Spleen (tissue), 11 donors: ENCODE measurements around the gene PROB1. TPM values are rescaled to one million over a fixed set of nuclear protein-coding genes. Genes with fewer than 3 reads are reported as not detected.
"Not testable (repeated sequence)": the region's sequence is repeated elsewhere in the genome, so short reads cannot be mapped to it uniquely, and the experiment has no call there.

Source experiments
- DNase-seq: peaks from one replicate; pipeline ENCODE4 v3.0.0-alpha.2; 2020
- H3K27ac ChIP-seq, 8 donors: fragments of 200-600 bp; sonication (generic) in 7 of 8; 1 replicate in 4 of 8; 2 replicates in 4 of 8; pipeline versions ENCODE4 v1.5.0 to v1.8.0; 2016 to 2021; ENCODE audit warnings: inconsistent platforms in 4 of 8, mild to moderate bottlenecking in 4 of 8, moderate library complexity in 1 of 8
- H3K27me3 ChIP-seq, 7 donors: fragments of 200-600 bp; sonication (generic) in 6 of 7; replicated peaks in 1 of 7; 1 replicate in 4 of 7; 2 replicates in 3 of 7; pipeline versions ENCODE4 v1.5.0 to v1.8.0; 2016 to 2021; ENCODE audit warnings: inconsistent platforms in 3 of 7, mild to moderate bottlenecking in 1 of 7
- H3K36me3 ChIP-seq, 6 donors: fragments of 200-600 bp; sonication (generic) in 5 of 6; 1 replicate in 4 of 6; 2 replicates in 2 of 6; pipeline versions ENCODE4 v1.5.0 to v1.8.0; 2016 to 2021; ENCODE audit warnings: inconsistent platforms in 2 of 6
- H3K4me1 ChIP-seq, 6 donors: fragments of 200-600 bp; sonication (generic) in 5 of 6; 1 replicate in 3 of 6; 2 replicates in 3 of 6; pipeline versions ENCODE4 v1.5.0 to v1.8.0; 2016 to 2021; ENCODE audit warnings: inconsistent platforms in 3 of 6
- H3K4me3 ChIP-seq, 8 donors: fragments of 200-600 bp; sonication (generic) in 7 of 8; 1 replicate in 4 of 8; 2 replicates in 4 of 8; pipeline versions ENCODE4 v1.5.0 to v1.8.0; 2016 to 2021; ENCODE audit warnings: inconsistent platforms in 4 of 8, mild to moderate bottlenecking in 4 of 8, moderate library complexity in 2 of 8
- H3K9me3 ChIP-seq, 8 donors: fragments of 200-600 bp; sonication (generic) in 7 of 8; 1 replicate in 4 of 8; 2 replicates in 4 of 8; pipeline versions ENCODE4 v1.5.0 to v1.8.0; 2016 to 2021; ENCODE audit warnings: inconsistent platforms in 4 of 8
- CTCF ChIP-seq, 11 experiments: fragments of 200-600 bp in 7 of 11; fragments of 450-650 bp in 4 of 11; sonication (generic) in 4 of 11; IDR thresholded peaks in 8 of 11; conservative IDR thresholded peaks in 3 of 11; 1 replicate in 7 of 11; 2 replicates in 4 of 11; pipeline versions ENCODE4 v1.4.0 to v1.8.0; 2016 to 2021; ENCODE audit warnings: antibody characterized with exemption in 11 of 11, inconsistent platforms in 4 of 11, mild to moderate bottlenecking in 1 of 11
- POLR2A ChIP-seq, 3 donors: fragments of 450-650 bp; IDR thresholded peaks; one replicate each; pipeline ENCODE4 v1.5.1; 2017; ENCODE audit warnings: antibody characterized with exemption in 3 of 3, mild to moderate bottlenecking in 1 of 3
- POLR2AphosphoS5 ChIP-seq, 3 donors: sonication (generic); formaldehyde crosslinking; IDR thresholded peaks; one replicate each; pipeline ENCODE4 v1.5.1; 2017; ENCODE audit warnings: antibody characterized with exemption in 3 of 3
- WGBS, 5 donors: extraction: QIAGEN DNeasy Blood & Tissue Kit in 3 of 5; methylation state at CpG; one replicate each; pipeline versions ENCODE4 v1.1.5 to v1.1.7; 2013 to 2018; 5-methylcytosine and 5-hydroxymethylcytosine counted together
- intact Hi-C: fragments of 100-400 bp; cut with DNase I; formaldehyde crosslinking; loops from one replicate; pipeline ENCODE4 v1.15.0; 2023; ENCODE audit warnings: low total_unique reads
- polyA plus RNA-seq, 3 donors: library from polyadenylated mRNA; stranded (reverse); fragments of 200-250 nt; gene quantifications; one replicate each; pipeline ENCODE4 v1.2.1, GENCODE V29; 2013
- total RNA-seq, 7 donors: library from RNA; depleted of rRNA in 3 of 7; stranded (reverse); fragments of >200 nt in 3 of 7; fragmentation: NEBNext Ultra II Directional in 4 of 7; extraction: Animal tissue kit (Norgen Biotek cat#: 25700) in 4 of 7; gene quantifications; one replicate each; pipeline versions ENCODE4 v1.1.0 to v1.2.1, GENCODE V29; 2016 to 2021
- donor health status: healthy with polysubstance abuse.
- donor health status: DM: no; HTN: no; CAD: no; lungs with moderate emphysema.
- donor health status: DM: no; HTN: no; CAD: no.
- donor health status: Bipolar disorder and iron deficiency.
- donor health status: healthy.
- donor health status: DM: no; HTN: no; CAD: no.
- donor health status: DM: yes; HTN: yes; CAD: no.

The PROB1 gene
- total and polyA plus RNA-seq, 10 donors: 0.33 to 3.2 (median 1.6) TPM

- TF ChIP-seq POLR2A (IDR thresholded peaks at IDR 0.05): no peak
- TF ChIP-seq POLR2AphosphoS5 (IDR thresholded peaks at IDR 0.05): no peak
- no peak for TF ChIP-seq CTCF (IDR thresholded peaks at IDR 0.05 in 8 of 11, conservative IDR thresholded peaks at IDR 0.05 in 3 of 11)
- Histone ChIP-seq H3K36me3 (peaks cover 0 to 6% (median 0%) of the 10 kb centered on the region in 6 donors), H3K27me3 (no peaks in the 10 kb centered on the region), H3K4me1 (peaks cover 3 to 44% (median 20%) of the 10 kb centered on the region in 6 donors), H3K4me3 (no peak overlapping the region), H3K9me3 (no peaks in the 10 kb centered on the region), H3K27ac (no peak overlapping the region)
- intact Hi-C loops: no loop called here
- 93 to 97% (median 95%) methylated on average over 6 of the region's 6 CpGs for WGBS, 5 donors
- DNase-seq: no peak
Observed at GRCh38 chr5:139413153-139413552, 18.2 kb upstream of the PROB1 start.

- Histone ChIP-seq H3K4me3 (no peak overlapping the region), H3K27me3 (no peaks in the 10 kb centered on the region), H3K4me1 (peaks cover 0 to 38% (median 17%) of the 10 kb centered on the region in 6 donors), H3K27ac (no peak overlapping the region), H3K9me3 (no peaks in the 10 kb centered on the region), H3K36me3 (no peaks in the 10 kb centered on the region)
- intact Hi-C loops: no loop called here
- TF ChIP-seq POLR2AphosphoS5 (IDR thresholded peaks at IDR 0.05): no peak
- no peak for TF ChIP-seq POLR2A (IDR thresholded peaks at IDR 0.05)
- no peak for TF ChIP-seq CTCF (IDR thresholded peaks at IDR 0.05 in 8 of 11, conservative IDR thresholded peaks at IDR 0.05 in 3 of 11)
- no peak for DNase-seq
- 91 to 95% (median 92%) methylated on average over 17 of the region's 17 CpGs for WGBS, 5 donors
Observed at GRCh38 chr5:139410993-139411828, 16.3 kb upstream of the PROB1 start.

- intact Hi-C loops: no loop called here
- Histone ChIP-seq H3K9me3 (no peaks in the 10 kb centered on the region), H3K4me3 (no peak overlapping the region), H3K36me3 (no peaks in the 10 kb centered on the region), H3K27me3 (no peaks in the 10 kb centered on the region), H3K27ac (no peak overlapping the region), H3K4me1 (peaks cover 0 to 30% (median 14%) of the 10 kb centered on the region in 6 donors)
- TF ChIP-seq POLR2A (IDR thresholded peaks at IDR 0.05) (no peak), CTCF (IDR thresholded peaks at IDR 0.05 in 8 of 11, conservative IDR thresholded peaks at IDR 0.05 in 3 of 11) (no peak), POLR2AphosphoS5 (IDR thresholded peaks at IDR 0.05) (no peak)
- WGBS, 5 donors: 81 to 92% (median 88%) methylated on average over 6 of the region's 6 CpGs
- no peak for DNase-seq
Observed at GRCh38 chr5:139410121-139410992, 15.5 kb upstream of the PROB1 start.

- H3K27me3 ChIP-seq, H3K9me3 ChIP-seq, DNase-seq, H3K36me3 ChIP-seq, H3K27ac ChIP-seq, H3K4me3 ChIP-seq, intact Hi-C loops: not testable (repeated sequence)
- peaks cover 4 to 26% (median 14%) of the 10 kb centered on the region in 6 donors for H3K4me1 ChIP-seq
- 85 to 92% (median 90%) methylated on average over 5 of the region's 5 CpGs for WGBS, 5 donors
Observed at GRCh38 chr5:139409116-139409515, 14.2 kb upstream of the PROB1 start.
